ENCODE results near the gene YES1. TPM values are rescaled to one million over a fixed set of nuclear protein-coding genes. Genes with fewer than 3 reads are reported as not detected.
"Not testable (repeated sequence)": the region's sequence is repeated elsewhere in the genome, so short reads cannot be mapped to it uniquely, and the experiment has no call there.

YES1 gene
- total and polyA plus RNA-seq, 5 donors = 9.2 to 25.9 (median 25.0) TPM

DNA sequence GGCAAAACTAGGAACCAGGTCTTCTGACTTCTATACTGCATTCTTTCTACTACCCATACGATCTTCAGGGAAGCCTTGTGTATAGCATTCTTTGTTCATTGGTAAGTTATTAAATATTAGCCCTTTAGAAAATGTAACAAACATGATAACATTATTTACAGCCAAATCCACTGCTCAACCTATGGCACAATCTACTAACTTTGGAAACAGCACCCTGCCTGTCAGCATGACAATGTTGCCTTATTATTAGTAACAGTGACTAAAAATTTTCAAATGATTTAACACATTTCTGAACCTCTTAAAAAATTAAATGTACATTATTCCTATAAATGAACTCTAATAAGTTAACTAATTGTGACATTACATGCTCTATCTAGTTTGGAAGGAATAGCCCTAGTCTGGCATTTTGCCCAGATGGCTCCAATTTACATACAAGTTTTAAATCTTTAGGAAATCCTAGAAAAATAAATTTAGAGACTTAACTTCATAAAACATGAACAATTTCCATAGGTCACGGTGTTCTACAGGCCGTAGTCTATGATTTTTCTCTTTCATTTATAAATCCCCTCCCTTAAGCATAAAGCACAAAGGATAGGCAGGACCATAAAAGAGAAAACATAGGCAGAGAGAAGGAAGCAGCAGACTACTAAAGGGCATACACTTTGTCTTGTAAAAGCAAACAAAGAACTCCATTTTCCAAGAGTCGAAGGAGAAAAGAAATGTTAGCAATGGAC lies 33.7 kb downstream of the YES1 start:
- Histone ChIP-seq H3K27me3 (ENCODE audit: control insufficient read depth, insufficient read depth) (no peaks in the 10 kb centered on the region), H3K4me3 (ENCODE audit: low read length) (no peak overlapping the region), H3K4me1 (ENCODE audit: control insufficient read depth, insufficient read depth, low read length) (peaks cover 4% of the 10 kb centered on the region), H3K27ac (ENCODE audit: low read length) (no peak overlapping the region), H3K9me3 (ENCODE audit: control insufficient read depth, low read length) (no peaks in the 10 kb centered on the region)
- no peak for DNase-seq
- ATAC-seq = no peak
- intact Hi-C loops (cut with DNase I) = no loop called here
- WGBS = 65% methylated on average over 4 of the region's 4 CpGs

DNA sequence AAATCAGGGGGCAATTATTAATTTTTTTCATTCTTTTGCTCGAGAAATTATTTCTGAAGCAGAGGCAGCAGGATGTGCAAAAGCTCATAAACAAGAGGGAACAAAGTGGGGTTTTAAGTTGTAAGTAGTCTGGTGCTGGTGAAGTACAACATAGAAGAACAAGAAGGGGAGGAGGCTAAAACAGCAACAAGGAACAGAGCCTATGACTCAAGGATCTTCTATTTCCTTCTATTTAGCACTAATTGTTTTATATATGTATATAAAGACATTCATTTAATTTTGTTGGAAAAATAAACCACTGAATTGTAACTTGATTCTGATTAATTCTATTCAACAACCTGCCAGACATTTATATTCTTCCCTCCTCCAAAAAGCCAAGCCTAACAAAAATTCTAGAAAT lies 35.0 kb downstream of the YES1 start:
- DNase-seq = no peak
- peaks cover 2% of the 10 kb centered on the region for H3K4me1 ChIP-seq (ENCODE audit: control insufficient read depth, insufficient read depth, low read length)
- no peaks in the 10 kb centered on the region for H3K9me3 ChIP-seq (ENCODE audit: control insufficient read depth, low read length)
- intact Hi-C loops (cut with DNase I) = no loop called here
- H3K4me3 ChIP-seq (ENCODE audit: low read length) = no peak overlapping the region
- 65% methylated on average over 1 of the region's 1 CpG for WGBS
- no peak overlapping the region for H3K27ac ChIP-seq (ENCODE audit: low read length)
- ATAC-seq = no peak
- no peaks in the 10 kb centered on the region for H3K27me3 ChIP-seq (ENCODE audit: control insufficient read depth, insufficient read depth)

DNA sequence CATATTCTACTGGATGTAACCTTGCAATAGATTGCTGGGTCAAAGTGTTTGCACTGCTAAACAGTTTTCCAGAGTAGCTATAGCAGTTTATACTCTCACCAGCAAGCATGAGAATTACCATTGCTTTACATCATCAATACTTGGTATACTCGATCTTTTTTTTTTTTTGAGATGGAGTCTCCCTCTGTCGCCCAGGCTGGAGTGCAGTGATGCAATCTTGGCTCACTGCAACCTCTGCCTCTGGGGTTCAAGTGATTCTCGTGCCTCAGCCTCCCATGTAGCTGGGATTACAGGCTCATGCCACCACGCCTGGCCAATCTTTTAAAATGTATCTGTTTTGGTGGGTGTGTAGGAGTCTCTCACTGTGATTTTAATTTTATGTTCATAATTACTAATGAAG lies 36.0 kb downstream of the YES1 start:
- H3K9me3 ChIP-seq (ENCODE audit: control insufficient read depth, low read length); ATAC-seq; H3K27me3 ChIP-seq (ENCODE audit: control insufficient read depth, insufficient read depth); H3K27ac ChIP-seq (ENCODE audit: low read length); H3K4me1 ChIP-seq (ENCODE audit: control insufficient read depth, insufficient read depth, low read length); DNase-seq; intact Hi-C loops (cut with DNase I); H3K4me3 ChIP-seq (ENCODE audit: low read length): not testable (repeated sequence)
- WGBS = 82% methylated on average over 4 of the region's 4 CpGs

DNA sequence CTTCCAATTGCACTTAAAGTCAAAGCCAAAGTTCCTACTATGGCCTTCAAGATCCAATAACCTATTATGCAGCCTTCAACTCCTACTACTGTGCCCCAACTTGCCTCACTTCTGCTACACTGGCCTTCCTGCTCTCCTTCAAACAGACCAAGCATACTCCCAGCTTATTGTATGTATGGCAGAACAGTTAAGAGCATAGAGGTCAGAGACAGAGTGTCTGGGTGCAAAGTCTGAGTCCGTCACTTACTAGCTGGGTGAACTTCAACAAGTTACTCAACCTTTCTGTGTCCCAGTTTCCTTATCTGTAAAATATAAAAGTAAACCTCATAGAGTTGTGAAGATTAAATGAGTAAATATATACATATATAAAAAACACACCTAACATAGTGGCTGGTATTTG lies 37.2 kb downstream of the YES1 start:
- no peak overlapping the region for H3K4me3 ChIP-seq (ENCODE audit: low read length)
- WGBS = 99% methylated on average over 1 of the region's 1 CpG
- H3K9me3 ChIP-seq (ENCODE audit: control insufficient read depth, low read length) = no peaks in the 10 kb centered on the region
- H3K27me3 ChIP-seq (ENCODE audit: control insufficient read depth, insufficient read depth) = no peaks in the 10 kb centered on the region
- ATAC-seq (no peak), DNase-seq (no peak)
- H3K27ac ChIP-seq (ENCODE audit: low read length) = no peak overlapping the region
- peaks cover 4% of the 10 kb centered on the region for H3K4me1 ChIP-seq (ENCODE audit: control insufficient read depth, insufficient read depth, low read length)
- intact Hi-C loops (cut with DNase I) = no loop called here

GRCh38 chr18:773980-774624 lies 37.9 kb downstream of the YES1 start:
- ATAC-seq (no peak), DNase-seq (no peak)
- intact Hi-C loops (cut with DNase I) = no loop called here
- Histone ChIP-seq H3K4me3 (ENCODE audit: low read length) (no peak overlapping the region), H3K27me3 (ENCODE audit: control insufficient read depth, insufficient read depth) (no peaks in the 10 kb centered on the region), H3K4me1 (ENCODE audit: control insufficient read depth, insufficient read depth, low read length) (peaks cover 4% of the 10 kb centered on the region), H3K27ac (ENCODE audit: low read length) (no peak overlapping the region), H3K9me3 (ENCODE audit: control insufficient read depth, low read length) (no peaks in the 10 kb centered on the region)
- WGBS = 95% methylated on average over 14 of the region's 14 CpGs

DNA sequence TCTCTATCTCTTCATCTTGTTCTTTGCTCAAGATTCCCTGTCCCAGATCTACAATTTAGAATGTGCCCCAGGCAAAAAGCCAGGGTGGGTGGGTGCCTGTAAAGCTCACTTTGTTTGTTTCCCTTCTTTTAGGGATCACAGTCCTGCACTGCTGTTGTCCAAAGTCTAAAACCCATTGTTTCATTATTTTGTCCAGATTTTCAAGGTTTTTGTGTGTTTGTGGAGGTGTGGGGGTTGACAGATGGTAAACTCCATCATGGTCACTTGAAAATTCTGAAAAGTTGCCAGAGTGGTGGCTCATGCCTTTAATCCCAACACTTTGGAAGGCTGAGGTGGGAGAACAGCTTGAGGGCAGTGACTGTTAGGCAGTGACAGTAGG lies 41.5 kb downstream of the YES1 start:
- intact Hi-C loops (cut with DNase I) = no loop called here
- Histone ChIP-seq H3K4me1 (ENCODE audit: control insufficient read depth, insufficient read depth, low read length) (peaks cover 4% of the 10 kb centered on the region), H3K4me3 (ENCODE audit: low read length) (no peak overlapping the region), H3K27me3 (ENCODE audit: control insufficient read depth, insufficient read depth) (no peaks in the 10 kb centered on the region), H3K27ac (ENCODE audit: low read length) (no peak overlapping the region), H3K9me3 (ENCODE audit: control insufficient read depth, low read length) (no peaks in the 10 kb centered on the region)
- no peak for DNase-seq
- ATAC-seq = no peak

DNA sequence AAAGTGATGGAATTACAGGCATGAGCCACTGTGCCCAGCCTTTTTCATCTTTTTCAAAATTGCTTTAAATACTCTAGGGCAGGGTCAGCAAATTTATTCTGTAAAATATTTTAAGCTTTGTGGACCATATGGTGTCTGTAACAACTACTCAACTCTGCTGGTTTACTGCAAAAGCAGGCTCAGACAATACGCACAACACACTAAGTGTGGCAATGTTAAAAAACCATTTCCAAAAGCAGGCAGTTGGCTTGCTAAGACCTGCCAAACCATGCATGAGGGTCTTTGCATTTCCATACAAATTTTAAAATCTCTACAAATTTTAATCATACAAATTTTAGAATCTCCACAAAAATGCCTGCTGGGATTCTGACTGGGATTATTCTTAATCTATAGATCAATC lies 44.1 kb downstream of the YES1 start:
- ATAC-seq (no peak), DNase-seq (no peak)
- Histone ChIP-seq H3K4me3 (ENCODE audit: low read length) (no peak overlapping the region), H3K27me3 (ENCODE audit: control insufficient read depth, insufficient read depth) (no peaks in the 10 kb centered on the region), H3K9me3 (ENCODE audit: control insufficient read depth, low read length) (no peaks in the 10 kb centered on the region), H3K27ac (ENCODE audit: low read length) (no peak overlapping the region), H3K4me1 (ENCODE audit: control insufficient read depth, insufficient read depth, low read length) (peaks cover 6% of the 10 kb centered on the region)
- intact Hi-C loops (cut with DNase I) = no loop called here
- 98% methylated on average over 1 of the region's 1 CpG for WGBS

GRCh38 chr18:767084-767882 lies 44.8 kb downstream of the YES1 start:
- Histone ChIP-seq H3K4me1 (ENCODE audit: control insufficient read depth, insufficient read depth, low read length) (peaks cover 6% of the 10 kb centered on the region), H3K27me3 (ENCODE audit: control insufficient read depth, insufficient read depth) (no peaks in the 10 kb centered on the region), H3K27ac (ENCODE audit: low read length) (no peak overlapping the region), H3K4me3 (ENCODE audit: low read length) (no peak overlapping the region), H3K9me3 (ENCODE audit: control insufficient read depth, low read length) (no peaks in the 10 kb centered on the region)
- no peak for ATAC-seq
- intact Hi-C loops (cut with DNase I) = no loop called here
- WGBS = 90% methylated on average over 12 of the region's 12 CpGs
- DNase-seq = no peak

DNA sequence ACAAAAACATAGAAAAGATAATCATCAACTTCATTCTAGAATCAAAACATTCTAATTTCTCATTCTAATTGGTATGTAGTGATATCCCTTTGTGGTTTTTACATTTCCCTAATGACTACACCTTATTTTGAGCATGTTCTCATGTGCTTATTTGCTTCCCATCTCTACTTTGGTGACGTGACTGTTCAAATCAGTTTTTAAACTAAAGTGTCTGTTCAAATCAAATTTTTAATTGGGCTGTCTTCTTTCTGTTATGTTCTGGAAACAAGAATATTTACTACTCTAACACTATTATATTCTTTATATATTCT lies 45.5 kb downstream of the YES1 start:
- ATAC-seq = no peak
- Histone ChIP-seq H3K27me3 (ENCODE audit: control insufficient read depth, insufficient read depth) (no peaks in the 10 kb centered on the region), H3K4me1 (ENCODE audit: control insufficient read depth, insufficient read depth, low read length) (peaks cover 6% of the 10 kb centered on the region), H3K27ac (ENCODE audit: low read length) (no peak overlapping the region), H3K9me3 (ENCODE audit: control insufficient read depth, low read length) (no peaks in the 10 kb centered on the region), H3K4me3 (ENCODE audit: low read length) (no peak overlapping the region)
- DNase-seq = no peak
- intact Hi-C loops (cut with DNase I) = no loop called here
- 85% methylated on average over 1 of the region's 1 CpG for WGBS

DNA sequence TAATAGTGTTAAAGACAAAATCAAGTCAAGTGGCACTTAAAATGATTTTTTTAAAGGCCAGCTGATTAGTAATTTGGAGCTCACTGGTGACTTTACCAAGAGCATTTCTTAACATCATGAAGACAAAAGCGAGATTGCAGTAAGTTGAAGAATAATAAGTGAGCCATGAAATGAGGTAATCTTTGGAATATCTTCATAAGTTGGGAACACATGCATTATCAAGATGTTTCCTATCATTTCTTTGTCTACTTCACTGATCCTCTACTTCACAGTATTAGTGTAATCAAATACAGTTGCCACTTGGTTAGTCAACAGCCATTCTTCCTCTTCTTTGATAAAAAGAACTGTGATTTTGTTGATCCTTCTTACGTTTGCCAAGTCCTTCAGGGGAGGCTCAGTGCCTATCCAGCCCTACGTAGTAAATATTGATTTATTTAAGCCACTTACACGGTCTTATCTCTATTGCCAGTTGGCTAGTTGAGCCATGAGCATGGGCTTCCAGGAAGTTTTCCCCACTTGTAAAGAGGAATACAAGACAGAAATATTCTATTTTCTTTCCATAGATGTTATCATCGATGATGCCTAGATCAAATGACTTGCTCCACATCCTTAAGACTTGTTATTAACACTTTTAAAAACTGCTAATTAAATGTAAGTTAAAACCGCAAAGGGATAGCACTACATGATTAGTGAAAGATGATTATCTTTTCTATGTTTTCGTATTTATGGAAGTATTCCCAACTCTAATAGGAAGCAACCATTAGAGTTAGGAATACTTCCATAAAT lies 46.1 kb downstream of the YES1 start:
- no peak overlapping the region for H3K27ac ChIP-seq (ENCODE audit: low read length)
- intact Hi-C loops (cut with DNase I) = no loop called here
- no peaks in the 10 kb centered on the region for H3K9me3 ChIP-seq (ENCODE audit: control insufficient read depth, low read length)
- H3K27me3 ChIP-seq (ENCODE audit: control insufficient read depth, insufficient read depth) = no peaks in the 10 kb centered on the region
- ATAC-seq (no peak), DNase-seq (no peak)
- no peak overlapping the region for H3K4me3 ChIP-seq (ENCODE audit: low read length)
- WGBS = 66% methylated on average over 7 of the region's 7 CpGs
- peaks cover 6% of the 10 kb centered on the region for H3K4me1 ChIP-seq (ENCODE audit: control insufficient read depth, insufficient read depth, low read length)

DNA sequence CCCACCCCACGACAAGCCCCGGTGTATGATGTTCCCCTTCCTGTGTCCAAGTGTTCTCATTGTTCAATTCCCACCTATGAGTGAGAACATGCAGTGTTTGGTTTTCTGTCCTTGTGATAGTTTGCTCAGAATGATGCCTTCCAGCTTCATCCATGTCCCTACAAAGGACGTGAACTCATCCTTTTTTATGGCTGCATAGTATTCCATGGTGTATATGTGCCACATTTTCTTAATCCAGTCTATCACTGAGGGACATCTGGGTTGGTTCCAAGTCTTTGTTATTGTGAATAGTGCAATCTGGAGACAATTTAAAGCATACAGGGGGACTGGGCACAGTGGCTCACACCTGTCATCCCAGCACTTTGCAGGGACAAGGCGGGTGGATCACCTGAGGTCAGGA lies 52.2 kb downstream of the YES1 start:
- H3K9me3 ChIP-seq (ENCODE audit: control insufficient read depth, low read length); ATAC-seq; DNase-seq; H3K27ac ChIP-seq (ENCODE audit: low read length); H3K4me1 ChIP-seq (ENCODE audit: control insufficient read depth, insufficient read depth, low read length); H3K4me3 ChIP-seq (ENCODE audit: low read length); intact Hi-C loops (cut with DNase I); H3K27me3 ChIP-seq (ENCODE audit: control insufficient read depth, insufficient read depth): not testable (repeated sequence)
- WGBS = 93% methylated on average over 4 of the region's 4 CpGs
